ENCODE measurements around the gene CGRRF1.

DNA sequence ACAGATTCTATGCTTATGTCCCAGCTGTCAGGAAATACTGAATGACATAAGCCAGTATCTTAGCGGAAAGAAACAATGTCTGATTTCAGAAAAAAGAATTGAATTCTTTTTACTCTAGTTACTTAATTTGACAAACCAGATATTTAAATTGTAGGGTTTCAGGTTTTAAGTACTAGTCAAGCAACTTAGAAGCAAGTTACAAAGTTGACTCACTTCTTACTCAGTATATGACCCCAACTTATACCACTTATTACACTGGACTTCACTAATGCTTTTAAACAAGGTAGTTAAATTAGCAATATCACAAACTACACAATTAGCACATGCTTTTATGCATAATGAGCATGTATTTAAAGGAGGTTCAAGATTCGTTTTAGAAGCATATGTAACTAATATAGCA is 28.0 kb upstream of the CGRRF1 start:
- no peak for TF ChIP-seq SMARCA5 (IDR thresholded peaks at IDR 0.05)
- no peak for TF ChIP-seq KDM1A (IDR thresholded peaks at IDR 0.05; ENCODE audit: borderline replicate concordance)
- TF ChIP-seq NBN (IDR thresholded peaks at IDR 0.05) = no peak
- no peak for TF ChIP-seq POLR2AphosphoS5 (IDR thresholded peaks at IDR 0.05; ENCODE audit: low read length)
- TF ChIP-seq POLR2A (IDR thresholded peaks at IDR 0.05; ENCODE audit: low read depth, low read length) = no peak
- TF ChIP-seq, protein P1, sequence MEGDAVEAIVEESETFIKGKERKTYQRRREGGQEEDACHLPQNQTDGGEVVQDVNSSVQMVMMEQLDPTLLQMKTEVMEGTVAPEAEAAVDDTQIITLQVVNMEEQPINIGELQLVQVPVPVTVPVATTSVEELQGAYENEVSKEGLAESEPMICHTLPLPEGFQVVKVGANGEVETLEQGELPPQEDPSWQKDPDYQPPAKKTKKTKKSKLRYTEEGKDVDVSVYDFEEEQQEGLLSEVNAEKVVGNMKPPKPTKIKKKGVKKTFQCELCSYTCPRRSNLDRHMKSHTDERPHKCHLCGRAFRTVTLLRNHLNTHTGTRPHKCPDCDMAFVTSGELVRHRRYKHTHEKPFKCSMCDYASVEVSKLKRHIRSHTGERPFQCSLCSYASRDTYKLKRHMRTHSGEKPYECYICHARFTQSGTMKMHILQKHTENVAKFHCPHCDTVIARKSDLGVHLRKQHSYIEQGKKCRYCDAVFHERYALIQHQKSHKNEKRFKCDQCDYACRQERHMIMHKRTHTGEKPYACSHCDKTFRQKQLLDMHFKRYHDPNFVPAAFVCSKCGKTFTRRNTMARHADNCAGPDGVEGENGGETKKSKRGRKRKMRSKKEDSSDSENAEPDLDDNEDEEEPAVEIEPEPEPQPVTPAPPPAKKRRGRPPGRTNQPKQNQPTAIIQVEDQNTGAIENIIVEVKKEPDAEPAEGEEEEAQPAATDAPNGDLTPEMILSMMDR (IDR thresholded peaks at IDR 0.05 in 2 of 3, conservative IDR thresholded peaks at IDR 0.05 in 1 of 3; ENCODE audit: control insufficient read depth in 2 of 3, extremely low read depth in 1 of 3, insufficient read depth in 1 of 3, low read depth in 3 of 3, low read length in 3 of 3) = no peak
- TF ChIP-seq ZNF274 (IDR thresholded peaks at IDR 0.05; ENCODE audit: insufficient read depth, insufficient read length) = no peak
- no peak for TF ChIP-seq SP1 (IDR thresholded peaks at IDR 0.05; ENCODE audit: low read depth, low read length)
- TF ChIP-seq TCF7 (IDR thresholded peaks at IDR 0.05; ENCODE audit: borderline replicate concordance) = no peak
- TF ChIP-seq EGR1 (IDR thresholded peaks at IDR 0.05; ENCODE audit: borderline replicate concordance in 1 of 2, low read depth in 2 of 2, low read length in 2 of 2) = no peak
- TF ChIP-seq CBX3 (IDR thresholded peaks at IDR 0.05; ENCODE audit: borderline replicate concordance, low read depth) = no peak
- no peak for TF ChIP-seq ZBED1 (IDR thresholded peaks at IDR 0.05; ENCODE audit: borderline replicate concordance)
- TF ChIP-seq, protein P2, sequence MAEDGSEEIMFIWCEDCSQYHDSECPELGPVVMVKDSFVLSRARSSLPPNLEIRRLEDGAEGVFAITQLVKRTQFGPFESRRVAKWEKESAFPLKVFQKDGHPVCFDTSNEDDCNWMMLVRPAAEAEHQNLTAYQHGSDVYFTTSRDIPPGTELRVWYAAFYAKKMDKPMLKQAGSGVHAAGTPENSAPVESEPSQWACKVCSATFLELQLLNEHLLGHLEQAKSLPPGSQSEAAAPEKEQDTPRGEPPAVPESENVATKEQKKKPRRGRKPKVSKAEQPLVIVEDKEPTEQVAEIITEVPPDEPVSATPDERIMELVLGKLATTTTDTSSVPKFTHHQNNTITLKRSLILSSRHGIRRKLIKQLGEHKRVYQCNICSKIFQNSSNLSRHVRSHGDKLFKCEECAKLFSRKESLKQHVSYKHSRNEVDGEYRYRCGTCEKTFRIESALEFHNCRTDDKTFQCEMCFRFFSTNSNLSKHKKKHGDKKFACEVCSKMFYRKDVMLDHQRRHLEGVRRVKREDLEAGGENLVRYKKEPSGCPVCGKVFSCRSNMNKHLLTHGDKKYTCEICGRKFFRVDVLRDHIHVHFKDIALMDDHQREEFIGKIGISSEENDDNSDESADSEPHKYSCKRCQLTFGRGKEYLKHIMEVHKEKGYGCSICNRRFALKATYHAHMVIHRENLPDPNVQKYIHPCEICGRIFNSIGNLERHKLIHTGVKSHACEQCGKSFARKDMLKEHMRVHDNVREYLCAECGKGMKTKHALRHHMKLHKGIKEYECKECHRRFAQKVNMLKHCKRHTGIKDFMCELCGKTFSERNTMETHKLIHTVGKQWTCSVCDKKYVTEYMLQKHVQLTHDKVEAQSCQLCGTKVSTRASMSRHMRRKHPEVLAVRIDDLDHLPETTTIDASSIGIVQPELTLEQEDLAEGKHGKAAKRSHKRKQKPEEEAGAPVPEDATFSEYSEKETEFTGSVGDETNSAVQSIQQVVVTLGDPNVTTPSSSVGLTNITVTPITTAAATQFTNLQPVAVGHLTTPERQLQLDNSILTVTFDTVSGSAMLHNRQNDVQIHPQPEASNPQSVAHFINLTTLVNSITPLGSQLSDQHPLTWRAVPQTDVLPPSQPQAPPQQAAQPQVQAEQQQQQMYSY (CRISPR knock-in tag; IDR thresholded peaks at IDR 0.05) = no peak
- TF ChIP-seq RCOR1 (conservative IDR thresholded peaks at IDR 0.05; ENCODE audit: low read depth, low read length) = no peak

Data from GM12878 (cell line).